ENCODE results near the gene C18orf32.

DNA sequence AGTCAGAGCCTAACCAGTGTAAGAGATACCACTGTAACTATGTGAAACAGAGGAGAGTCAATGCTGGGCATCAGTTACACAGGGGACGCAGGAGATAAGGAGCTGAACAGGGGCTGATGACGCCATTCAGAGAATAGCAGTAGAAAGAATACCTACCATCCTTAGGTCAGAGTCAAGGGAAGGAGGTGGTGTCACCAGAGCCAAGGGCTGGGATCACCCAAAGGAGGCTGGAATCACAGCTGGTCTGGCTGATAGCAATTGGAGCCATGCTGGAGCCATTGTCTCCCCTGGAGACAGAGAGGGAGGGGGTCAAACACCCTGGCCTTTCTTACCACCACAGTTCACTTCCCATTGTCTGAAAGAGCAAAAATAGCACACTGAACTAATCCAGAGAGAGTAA is 37.3 kb upstream of the C18orf32 start:
- TF ChIP-seq POLR2AphosphoS5 (IDR thresholded peaks at IDR 0.05; ENCODE audit: borderline replicate concordance, low read depth, low read length) (no peak), EZH2 (IDR thresholded peaks at IDR 0.05) (no peak), FOXP2 (optimal IDR thresholded peaks at IDR 0.05; ENCODE audit: control extremely low read depth, extremely low read length, insufficient read depth) (no peak)

All from SK-N-MC (cell line).